ENCODE results near the gene M6PR.

M6PR gene

DNA sequence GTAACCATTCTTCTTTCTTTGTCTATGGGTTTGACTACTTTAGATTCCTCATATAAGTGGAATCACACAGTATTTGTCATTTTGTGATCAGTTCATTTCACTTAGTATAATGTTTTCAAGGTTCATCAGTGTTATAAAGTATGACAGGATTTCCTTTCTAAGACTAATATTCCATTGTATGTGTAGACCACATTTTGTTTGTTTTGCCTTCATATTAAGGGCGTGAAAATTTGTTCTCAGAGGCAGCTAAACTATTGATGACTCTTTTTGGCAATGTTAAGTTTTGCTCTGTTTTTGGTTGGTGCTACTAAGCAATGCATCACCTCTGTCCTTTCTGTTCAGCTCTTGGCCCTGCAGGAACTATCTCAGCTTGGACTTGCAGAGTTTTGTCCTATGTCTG is 38.2 kb upstream of the M6PR start:
- DNase-seq (ENCODE audit: low read depth): no peak
- no peak overlapping the region for H3K4me3 ChIP-seq (ENCODE audit: low read length)
- TF ChIP-seq, protein P1, sequence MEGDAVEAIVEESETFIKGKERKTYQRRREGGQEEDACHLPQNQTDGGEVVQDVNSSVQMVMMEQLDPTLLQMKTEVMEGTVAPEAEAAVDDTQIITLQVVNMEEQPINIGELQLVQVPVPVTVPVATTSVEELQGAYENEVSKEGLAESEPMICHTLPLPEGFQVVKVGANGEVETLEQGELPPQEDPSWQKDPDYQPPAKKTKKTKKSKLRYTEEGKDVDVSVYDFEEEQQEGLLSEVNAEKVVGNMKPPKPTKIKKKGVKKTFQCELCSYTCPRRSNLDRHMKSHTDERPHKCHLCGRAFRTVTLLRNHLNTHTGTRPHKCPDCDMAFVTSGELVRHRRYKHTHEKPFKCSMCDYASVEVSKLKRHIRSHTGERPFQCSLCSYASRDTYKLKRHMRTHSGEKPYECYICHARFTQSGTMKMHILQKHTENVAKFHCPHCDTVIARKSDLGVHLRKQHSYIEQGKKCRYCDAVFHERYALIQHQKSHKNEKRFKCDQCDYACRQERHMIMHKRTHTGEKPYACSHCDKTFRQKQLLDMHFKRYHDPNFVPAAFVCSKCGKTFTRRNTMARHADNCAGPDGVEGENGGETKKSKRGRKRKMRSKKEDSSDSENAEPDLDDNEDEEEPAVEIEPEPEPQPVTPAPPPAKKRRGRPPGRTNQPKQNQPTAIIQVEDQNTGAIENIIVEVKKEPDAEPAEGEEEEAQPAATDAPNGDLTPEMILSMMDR (conservative IDR thresholded peaks at IDR 0.05; ENCODE audit: low read length): no peak

DNA sequence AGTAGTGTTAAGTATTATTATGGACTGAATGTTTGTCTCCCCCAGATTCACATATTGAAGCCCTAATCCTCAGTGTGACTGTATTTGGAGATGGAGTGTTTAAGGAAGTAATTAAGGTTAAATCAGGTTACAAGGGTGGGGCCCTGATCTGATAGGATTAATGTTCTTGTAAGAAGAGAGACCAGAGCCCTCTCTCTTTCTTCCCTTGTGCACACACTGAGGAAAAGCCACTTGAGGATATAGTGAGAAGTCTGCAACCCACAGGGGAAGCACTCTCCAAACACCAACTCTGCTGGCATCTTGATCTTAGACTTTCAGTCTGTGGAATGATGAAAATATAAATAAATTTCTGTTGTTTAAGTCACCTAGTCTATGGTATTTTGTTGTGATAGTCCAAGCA is 37.7 kb upstream of the M6PR start:
- TF ChIP-seq, protein P1 (conservative IDR thresholded peaks at IDR 0.05; ENCODE audit: low read length): no peak
- no peak overlapping the region for H3K4me3 ChIP-seq (ENCODE audit: low read length)
- DNase-seq (ENCODE audit: low read depth): no peak

DNA sequence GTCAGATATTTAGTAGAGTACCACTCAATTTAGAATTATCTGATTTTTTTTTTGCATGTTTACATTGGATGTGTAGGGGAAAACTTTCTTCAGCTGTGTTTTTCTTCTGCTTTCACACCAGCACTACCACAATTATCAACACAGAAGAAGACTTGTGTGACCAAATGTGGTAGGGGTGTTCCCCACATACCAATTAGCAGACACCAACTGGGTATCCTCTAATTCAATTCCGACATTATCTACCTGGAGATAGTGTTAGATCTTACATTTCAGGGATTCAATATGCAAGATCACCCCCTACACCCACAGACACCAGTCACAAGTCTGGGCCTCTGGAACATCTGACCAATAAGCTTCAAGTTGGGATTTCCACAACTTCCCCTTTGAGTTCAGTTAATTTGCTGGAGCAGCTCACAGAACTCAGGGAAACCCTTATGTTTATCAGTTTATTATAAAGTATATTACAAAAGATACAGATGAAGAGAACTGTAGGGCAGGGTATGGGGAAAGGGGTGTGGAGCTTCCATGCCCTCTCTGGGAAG is 35.8 kb upstream of the M6PR start:
- no peak overlapping the region for H3K4me3 ChIP-seq (ENCODE audit: low read length)
- TF ChIP-seq, protein P1 (conservative IDR thresholded peaks at IDR 0.05; ENCODE audit: low read length): no peak
- DNase-seq (ENCODE audit: low read depth): no peak

DNA sequence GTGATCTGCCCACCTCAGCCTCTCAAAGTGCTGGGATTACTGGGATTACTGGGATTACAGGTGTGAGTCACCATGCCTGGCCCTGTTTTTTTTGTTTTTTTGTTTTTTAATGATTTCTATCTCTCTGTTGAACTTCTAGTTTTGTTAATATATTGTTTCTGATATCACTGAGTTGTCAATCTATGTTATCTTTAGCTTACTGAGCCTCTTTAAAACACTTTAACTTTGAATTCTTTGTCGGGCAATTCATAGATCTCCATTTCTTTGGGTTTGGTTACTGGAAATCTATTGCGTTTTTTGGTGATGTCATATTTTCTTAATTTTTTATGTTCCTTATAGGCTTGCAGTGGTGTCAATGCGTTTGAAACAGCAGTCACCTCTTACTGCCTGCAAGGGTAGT is 30.7 kb upstream of the M6PR start:
- DNase-seq (ENCODE audit: low read depth): no peak
- H3K4me3 ChIP-seq (ENCODE audit: low read length): no peak overlapping the region
- TF ChIP-seq, protein P1 (conservative IDR thresholded peaks at IDR 0.05; ENCODE audit: low read length): no peak

DNA sequence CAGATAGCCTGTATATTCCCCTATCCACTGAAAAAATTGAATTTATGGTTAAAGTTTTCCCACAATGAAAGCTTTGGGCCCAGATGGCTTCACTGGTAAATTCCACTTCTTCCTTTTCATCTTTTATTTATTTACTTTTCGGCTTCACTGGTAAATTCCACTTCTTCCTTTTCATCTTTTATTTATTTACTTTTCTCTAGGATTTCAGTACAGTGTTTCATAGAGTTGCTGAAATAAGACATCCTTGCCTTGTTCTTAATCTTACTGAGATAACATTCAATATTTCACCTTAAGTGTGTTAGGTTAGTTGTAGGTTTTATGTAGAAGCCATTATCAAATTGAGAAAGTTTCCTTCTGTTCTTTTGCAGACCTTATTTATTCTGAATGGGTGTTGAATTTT is 21.0 kb upstream of the M6PR start:
- DNase-seq (ENCODE audit: low read depth): no peak
- TF ChIP-seq, protein P1 (conservative IDR thresholded peaks at IDR 0.05; ENCODE audit: low read length): no peak
- no peak overlapping the region for H3K4me3 ChIP-seq (ENCODE audit: low read length)

DNA sequence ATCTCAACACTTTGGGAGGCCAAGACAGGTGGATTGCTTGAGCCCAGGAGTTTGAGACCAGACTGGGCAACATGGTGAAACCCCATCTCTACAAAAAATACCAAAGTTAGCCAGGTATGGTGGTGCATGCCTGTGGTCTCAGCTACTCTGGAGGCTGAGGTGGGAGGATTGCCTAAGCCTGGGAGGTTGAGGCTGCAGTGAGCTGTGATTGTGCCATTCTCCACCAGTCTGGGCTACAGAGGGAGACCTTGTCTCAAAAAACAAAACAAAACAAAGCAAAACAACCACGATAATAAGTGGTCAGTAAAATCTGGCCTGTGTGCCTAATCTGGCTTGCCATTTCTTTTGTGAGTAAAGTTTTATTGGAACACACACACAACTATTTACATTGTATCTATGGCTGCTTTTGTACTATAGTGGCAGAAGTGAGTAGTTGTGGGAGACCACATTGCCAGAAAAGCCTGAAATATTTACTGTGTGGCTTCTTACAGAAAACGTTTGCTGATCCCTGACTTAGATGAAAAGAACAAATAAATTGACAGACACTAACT is 20.5 kb upstream of the M6PR start:
- TF ChIP-seq, protein P1 (conservative IDR thresholded peaks at IDR 0.05; ENCODE audit: low read length): no peak
- H3K4me3 ChIP-seq (ENCODE audit: low read length): no peak overlapping the region
- DNase-seq (ENCODE audit: low read depth): no peak

DNA sequence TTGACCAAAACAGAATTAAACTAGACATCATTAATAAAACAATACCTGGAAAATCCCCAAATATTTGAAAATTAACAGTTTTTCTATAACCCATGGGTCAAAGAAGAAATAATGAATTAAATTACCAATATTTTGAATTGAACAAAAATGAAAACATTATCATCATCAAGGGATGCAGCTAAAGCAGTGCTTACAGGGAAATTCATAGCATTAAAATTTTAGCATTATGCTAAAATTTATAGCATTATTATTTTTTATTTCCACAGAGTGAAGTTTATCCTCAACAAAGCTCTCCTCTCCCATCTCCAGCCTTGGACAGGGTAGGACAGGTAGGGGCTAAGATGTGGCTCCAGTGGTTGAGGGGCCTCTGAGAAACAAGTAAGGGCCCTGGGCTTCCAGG is 19.3 kb upstream of the M6PR start:
- DNase-seq (ENCODE audit: low read depth): no peak
- H3K4me3 ChIP-seq (ENCODE audit: low read length): no peak overlapping the region
- TF ChIP-seq, protein P1 (conservative IDR thresholded peaks at IDR 0.05; ENCODE audit: low read length): no peak
